ENCODE data around the gene C1QTNF5.

C1QTNF5 gene

DNA sequence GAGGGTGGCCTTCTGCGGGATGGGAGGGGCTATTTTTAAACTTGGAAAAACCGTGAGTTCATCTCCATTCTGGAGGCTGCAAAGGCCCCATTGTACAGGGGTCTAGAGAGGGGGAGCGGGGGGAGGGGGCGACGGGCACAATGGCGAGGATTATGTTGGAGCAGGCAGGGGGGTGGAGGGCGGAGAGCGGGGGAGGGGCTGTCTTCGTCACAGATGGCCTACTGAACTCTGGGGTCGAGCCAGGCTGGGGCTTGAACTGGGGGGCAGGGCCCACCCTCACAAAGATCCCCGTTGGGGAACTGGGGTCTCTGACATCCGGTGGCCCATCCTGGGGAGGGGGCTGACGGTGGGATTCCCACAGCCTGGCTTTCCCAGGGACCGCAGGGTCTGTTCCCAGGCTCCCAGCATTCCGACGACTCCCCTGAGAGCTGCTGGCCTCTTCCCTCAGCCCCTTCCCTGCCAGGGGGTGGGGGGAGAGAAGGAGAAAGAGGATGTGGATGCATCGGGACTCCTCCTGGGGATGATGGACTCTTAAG lies 20.4 kb downstream of the C1QTNF5 start:
- peak in 1 of 2 donors; percentile 38 for DNase-seq (ENCODE audit: low read depth in 2 of 2)
- TF ChIP-seq, protein P1, sequence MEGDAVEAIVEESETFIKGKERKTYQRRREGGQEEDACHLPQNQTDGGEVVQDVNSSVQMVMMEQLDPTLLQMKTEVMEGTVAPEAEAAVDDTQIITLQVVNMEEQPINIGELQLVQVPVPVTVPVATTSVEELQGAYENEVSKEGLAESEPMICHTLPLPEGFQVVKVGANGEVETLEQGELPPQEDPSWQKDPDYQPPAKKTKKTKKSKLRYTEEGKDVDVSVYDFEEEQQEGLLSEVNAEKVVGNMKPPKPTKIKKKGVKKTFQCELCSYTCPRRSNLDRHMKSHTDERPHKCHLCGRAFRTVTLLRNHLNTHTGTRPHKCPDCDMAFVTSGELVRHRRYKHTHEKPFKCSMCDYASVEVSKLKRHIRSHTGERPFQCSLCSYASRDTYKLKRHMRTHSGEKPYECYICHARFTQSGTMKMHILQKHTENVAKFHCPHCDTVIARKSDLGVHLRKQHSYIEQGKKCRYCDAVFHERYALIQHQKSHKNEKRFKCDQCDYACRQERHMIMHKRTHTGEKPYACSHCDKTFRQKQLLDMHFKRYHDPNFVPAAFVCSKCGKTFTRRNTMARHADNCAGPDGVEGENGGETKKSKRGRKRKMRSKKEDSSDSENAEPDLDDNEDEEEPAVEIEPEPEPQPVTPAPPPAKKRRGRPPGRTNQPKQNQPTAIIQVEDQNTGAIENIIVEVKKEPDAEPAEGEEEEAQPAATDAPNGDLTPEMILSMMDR (IDR thresholded peaks at IDR 0.05; ENCODE audit: low read depth, low read length), result no peak
- H3K4me3 ChIP-seq (replicated peaks in 1 of 2; ENCODE audit: low read depth in 2 of 2, low read length in 2 of 2), result peak overlapping the region; percentile 0 to 35

DNA sequence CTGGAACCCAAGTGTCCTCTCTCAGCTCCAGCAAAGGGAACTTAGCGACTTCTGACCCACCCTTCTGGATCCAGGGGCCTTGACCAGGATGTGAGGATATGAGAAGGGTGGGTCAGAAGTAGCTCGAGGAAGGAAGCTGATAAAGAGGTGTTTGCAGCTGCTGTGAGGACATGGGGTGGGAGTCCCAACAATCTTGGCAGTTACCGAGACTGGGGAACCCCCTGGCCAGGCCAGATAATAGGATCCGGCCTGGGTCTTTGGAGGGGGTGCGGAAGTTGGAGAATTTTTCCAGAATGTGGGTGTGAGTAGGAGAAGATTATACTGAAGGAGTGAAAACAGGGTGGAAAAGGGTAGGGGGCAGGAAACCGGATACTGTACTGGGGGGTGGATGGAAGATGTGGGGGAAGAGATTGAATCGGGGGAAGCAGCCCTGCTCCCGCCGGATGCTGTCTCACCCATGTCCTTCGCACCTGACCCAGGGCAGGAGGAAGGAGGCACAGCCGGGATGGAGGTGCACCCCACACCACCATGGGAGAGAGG lies 20.9 kb downstream of the C1QTNF5 start:
- H3K4me3 ChIP-seq (replicated peaks in 1 of 2; ENCODE audit: low read depth in 2 of 2, low read length in 2 of 2), result no peak overlapping the region
- peak in 1 of 2 donors; percentile 43 for DNase-seq (ENCODE audit: low read depth in 2 of 2)
- TF ChIP-seq, protein P1 (IDR thresholded peaks at IDR 0.05; ENCODE audit: low read depth, low read length), result no peak

DNA sequence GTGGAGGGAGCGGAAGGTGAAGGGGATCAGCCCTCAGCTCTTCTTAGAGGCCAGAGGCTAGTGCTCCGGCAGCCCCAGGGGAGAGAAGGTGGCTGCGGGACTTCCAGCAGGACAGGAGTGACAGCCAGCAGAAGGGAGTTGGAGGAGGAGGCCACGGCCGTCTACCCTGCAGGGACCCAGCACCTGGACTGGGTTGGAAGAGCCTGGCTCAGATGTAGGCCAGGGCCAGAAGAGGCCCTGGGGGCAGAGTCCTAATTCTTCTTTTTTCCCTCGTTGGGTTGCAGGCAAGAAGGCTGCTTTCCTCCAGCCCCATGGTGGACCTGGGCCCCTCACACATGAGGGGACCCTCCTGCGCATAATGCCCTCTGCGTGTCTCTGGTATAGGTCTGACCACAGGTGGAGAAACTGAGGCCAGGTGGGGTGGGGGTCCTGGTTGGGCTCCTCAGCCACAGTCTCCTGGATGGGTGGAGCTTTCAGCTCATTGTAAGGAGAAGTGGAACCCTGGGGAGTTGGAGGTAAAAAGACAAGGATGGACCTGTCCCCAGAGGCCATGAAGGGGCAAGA lies 21.5 kb downstream of the C1QTNF5 start:
- no peak for DNase-seq (ENCODE audit: low read depth in 2 of 2)
- TF ChIP-seq, protein P1 (IDR thresholded peaks at IDR 0.05; ENCODE audit: low read depth, low read length), result no peak
- no peak overlapping the region for H3K4me3 ChIP-seq (replicated peaks in 1 of 2; ENCODE audit: low read depth in 2 of 2, low read length in 2 of 2)

DNA sequence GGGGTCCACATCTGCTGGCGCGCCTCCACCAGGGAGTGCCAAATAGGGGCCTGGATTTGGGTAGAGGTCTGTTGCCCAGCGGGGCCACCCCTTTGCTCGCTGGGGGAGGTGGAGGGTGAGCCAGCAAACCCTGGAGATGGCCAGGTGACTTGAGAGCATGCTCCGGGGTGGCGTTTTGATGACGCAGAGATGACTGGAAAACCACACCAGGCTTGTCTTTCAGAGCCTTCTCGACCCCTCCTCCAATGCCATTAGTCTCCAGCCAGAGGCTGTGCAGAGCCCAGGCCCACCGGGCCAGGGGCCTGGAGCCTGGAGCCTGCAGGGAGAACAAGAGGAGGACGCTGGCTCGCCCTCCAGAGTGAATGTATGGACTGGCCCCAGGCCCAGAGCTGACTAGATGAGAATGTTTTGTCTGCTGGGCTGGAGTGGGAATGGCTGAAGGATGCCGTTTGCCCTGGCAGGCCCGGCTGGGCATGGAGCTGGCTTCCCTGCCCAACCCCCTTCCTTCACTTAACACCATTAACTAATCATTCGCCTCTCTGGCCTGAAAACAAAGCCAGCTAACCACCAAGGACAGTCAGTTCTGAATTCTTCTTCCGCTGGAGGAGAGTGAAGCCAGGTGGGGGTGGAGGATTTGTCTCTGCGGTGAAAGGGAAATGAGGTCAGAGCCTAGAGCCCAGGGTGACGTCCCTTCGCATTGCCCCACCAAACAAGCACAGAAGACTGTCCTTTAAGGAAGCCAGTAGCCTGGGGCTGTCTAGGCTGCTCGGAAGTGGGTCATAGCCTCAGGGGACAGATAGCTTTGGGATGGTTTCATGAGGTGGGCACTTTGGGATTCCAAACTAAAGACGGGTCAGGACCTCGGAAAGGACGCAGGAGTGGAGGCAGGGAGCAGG lies 22.2 kb downstream of the C1QTNF5 start:
- TF ChIP-seq, protein P1 (IDR thresholded peaks at IDR 0.05; ENCODE audit: low read depth, low read length), result no peak
- H3K4me3 ChIP-seq (replicated peaks in 1 of 2; ENCODE audit: low read depth in 2 of 2, low read length in 2 of 2), result no peak overlapping the region
- peak; percentile 73 to 87 for DNase-seq (ENCODE audit: low read depth in 2 of 2)

DNA sequence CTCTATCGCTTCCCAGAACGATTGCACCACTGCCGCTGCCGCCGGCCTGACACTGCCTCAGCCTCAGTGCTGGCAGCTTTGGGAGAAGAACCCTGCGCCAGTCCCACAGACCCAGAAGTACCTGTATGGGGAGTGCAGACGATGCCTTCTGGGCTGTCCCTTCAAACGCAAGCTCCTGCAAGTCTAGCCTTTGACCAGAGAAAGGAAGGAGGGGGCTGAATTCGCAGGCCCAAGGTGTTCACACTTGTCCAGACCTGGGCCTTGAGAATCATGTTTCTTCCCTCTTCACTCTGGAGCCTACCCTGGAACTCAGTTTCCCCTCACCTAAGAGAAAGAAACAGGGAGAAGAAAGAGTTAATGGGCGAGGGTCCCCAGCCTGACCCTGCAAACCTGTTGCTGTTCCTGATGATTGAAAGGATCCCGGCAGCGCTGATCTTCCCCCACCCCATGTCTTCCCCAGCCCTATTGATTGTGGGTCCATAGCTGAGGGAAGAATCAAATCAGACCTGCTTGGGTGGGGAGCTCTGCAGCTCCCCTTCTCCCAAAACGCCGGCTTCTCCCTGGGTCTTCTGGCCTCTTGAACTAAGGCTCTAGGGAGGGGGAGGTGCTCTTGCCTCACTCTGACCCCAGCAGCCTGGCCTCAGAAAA lies 23.0 kb downstream of the C1QTNF5 start:
- peak in 1 of 2 donors; percentile 27 for DNase-seq (ENCODE audit: low read depth in 2 of 2)
- TF ChIP-seq, protein P1 (IDR thresholded peaks at IDR 0.05; ENCODE audit: low read depth, low read length), result no peak
- peak overlapping the region in 1 of 2 donors; percentile 33 for H3K4me3 ChIP-seq (replicated peaks in 1 of 2; ENCODE audit: low read depth in 2 of 2, low read length in 2 of 2)

Data from cardiac fibroblast (primary cell).